Left lung (tissue), 10 donors: ENCODE results near the gene F10. TPM values are rescaled to one million over a fixed set of nuclear protein-coding genes. Genes with fewer than 3 reads are reported as not detected.

ENCODE experiments used
- ATAC-seq: fragments of 200-7000 bp; cut with Tn5 transposase; one replicate; pipeline ENCODE4 v1.9.1; 2020; ENCODE audit warnings: moderate library complexity
- DNase-seq, 4 donors: peaks; one replicate each; pipeline ENCODE4 v3.0.0-alpha.2; 2013 to 2020
- H3K27ac ChIP-seq, 2 donors: fragments of 200-600 bp; sonication (generic) in 1 of 2; one replicate each; pipeline versions ENCODE4 v1.5.0 to v1.8.0; 2020 to 2021
- H3K27me3 ChIP-seq, 2 donors: fragments of 200-600 bp; sonication (generic) in 1 of 2; one replicate each; pipeline versions ENCODE4 v1.5.0 to v1.8.0; 2020 to 2021
- H3K36me3 ChIP-seq, 2 donors: fragments of 200-600 bp; sonication (generic) in 1 of 2; one replicate each; pipeline versions ENCODE4 v1.5.0 to v1.8.0; 2020 to 2021
- H3K4me1 ChIP-seq, 2 donors: fragments of 200-600 bp; one replicate each; pipeline ENCODE4 v1.8.0; 2021
- H3K4me3 ChIP-seq, 2 donors: fragments of 200-600 bp; sonication (generic) in 1 of 2; one replicate each; pipeline versions ENCODE4 v1.5.0 to v1.8.0; 2020 to 2021; ENCODE audit warnings: mild to moderate bottlenecking in 1 of 2
- H3K9me3 ChIP-seq, 2 donors: fragments of 200-600 bp; sonication (generic) in 1 of 2; one replicate each; pipeline versions ENCODE4 v1.5.0 to v1.8.0; 2020 to 2021
- CTCF ChIP-seq, 2 donors: fragments of 200-600 bp; sonication (generic) in 1 of 2; IDR thresholded peaks; one replicate each; pipeline versions ENCODE4 v1.5.0 to v1.8.0; 2021; ENCODE audit warnings: antibody characterized with exemption in 2 of 2
- intact Hi-C, 2 donors: fragments of 100-400 bp; cut with DNase I; formaldehyde crosslinking; loops; one replicate each; pipeline versions ENCODE4 v1.11.2 to v1.14.2; 2022
- polyA plus RNA-seq, 6 donors: library from polyadenylated mRNA; unstranded; fragments of 120-200 nt; gene quantifications; one replicate each; pipeline ENCODE4 v1.2.1, GENCODE V29; 2013; ENCODE audit not compliant: insufficient read length in 6 of 6
- total RNA-seq, 2 donors: library from RNA; stranded (reverse); fragmentation: NEBNext Ultra II Directional; extraction: Animal tissue kit (Norgen Biotek cat#: 25700); gene quantifications; one replicate each; pipeline ENCODE4 v1.2.1, GENCODE V29; 2021
- donor health status: DM: no; HTN: yes; CAD: no.
- donor health status: DM: no; HTN: no; CAD: no.

The F10 gene
- total and polyA plus RNA-seq, 8 donors, result 6.2 to 21.8 (median 15.1) TPM

DNA sequence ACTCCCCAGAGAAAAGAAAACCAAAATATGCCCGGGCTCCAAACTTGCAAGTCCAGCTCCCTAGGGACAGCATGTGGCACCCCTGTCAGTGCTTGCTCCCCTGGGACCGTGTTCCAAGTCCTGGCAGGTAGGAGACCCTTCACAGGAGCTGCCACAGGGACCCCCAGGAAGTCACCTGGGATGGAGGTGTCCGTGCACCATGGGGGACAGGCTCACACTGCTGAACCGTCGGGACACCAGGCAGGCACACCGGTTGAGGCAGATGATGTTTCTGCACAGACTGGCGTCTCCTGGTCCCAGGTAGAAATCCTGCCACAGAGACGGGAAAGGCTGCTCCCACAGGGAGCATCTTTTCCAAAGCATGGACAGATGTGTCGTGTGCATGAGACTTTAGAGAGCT, 24.2 kb downstream of the F10 start:
- intact Hi-C loops, result no loop called here
- H3K4me1 ChIP-seq, result peaks cover 0 to 1% of the 10 kb centered on the region in 2 donors
- H3K4me3 ChIP-seq, result no peak overlapping the region
- H3K27ac ChIP-seq, result no peak overlapping the region
- H3K36me3 ChIP-seq, result no peaks in the 10 kb centered on the region
- peaks cover 0 to 7% of the 10 kb centered on the region in 2 donors for H3K27me3 ChIP-seq
- ATAC-seq (no peak), DNase-seq (no peak)
- no peak for TF ChIP-seq CTCF (IDR thresholded peaks at IDR 0.05)
- H3K9me3 ChIP-seq, result no peaks in the 10 kb centered on the region

GRCh38 chr13:113147206-113147605, 24.6 kb downstream of the F10 start:
- no peak overlapping the region for H3K27ac ChIP-seq
- peaks cover 2 to 6% of the 10 kb centered on the region in 2 donors for H3K4me1 ChIP-seq
- H3K27me3 ChIP-seq, result peaks cover 0 to 11% of the 10 kb centered on the region in 2 donors
- no peaks in the 10 kb centered on the region for H3K36me3 ChIP-seq
- ATAC-seq (no peak), DNase-seq (no peak)
- intact Hi-C loops, result no loop called here
- no peak overlapping the region for H3K4me3 ChIP-seq
- no peak for TF ChIP-seq CTCF (IDR thresholded peaks at IDR 0.05)
- H3K9me3 ChIP-seq, result no peaks in the 10 kb centered on the region

DNA sequence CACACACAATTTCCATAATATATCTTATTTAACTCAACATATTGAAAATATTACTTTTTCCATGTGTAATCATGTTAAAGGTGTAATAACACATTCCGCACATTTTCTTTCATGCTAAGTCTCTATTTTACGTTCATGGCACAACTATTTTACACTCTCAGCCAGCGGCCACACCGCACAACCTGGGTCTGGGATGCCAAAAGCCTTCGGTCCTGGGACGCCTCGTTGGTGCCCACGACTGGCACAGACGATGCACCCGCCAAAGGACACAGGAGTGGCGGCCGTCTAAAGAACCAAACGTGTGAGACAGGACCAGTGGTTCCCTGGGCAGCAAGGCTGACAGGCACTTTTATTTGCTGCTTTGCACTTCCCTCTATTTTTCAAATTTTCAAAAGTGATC, 25.8 kb downstream of the F10 start:
- H3K27ac ChIP-seq, result no peak overlapping the region
- intact Hi-C loops, result no loop called here
- H3K4me3 ChIP-seq, result no peak overlapping the region
- peaks cover 0 to 23% of the 10 kb centered on the region in 2 donors for H3K27me3 ChIP-seq
- H3K36me3 ChIP-seq, result no peaks in the 10 kb centered on the region
- no peaks in the 10 kb centered on the region for H3K9me3 ChIP-seq
- no peak for ATAC-seq
- no peak for DNase-seq
- peaks cover 11 to 18% of the 10 kb centered on the region in 2 donors for H3K4me1 ChIP-seq
- no peak for TF ChIP-seq CTCF (IDR thresholded peaks at IDR 0.05)

DNA sequence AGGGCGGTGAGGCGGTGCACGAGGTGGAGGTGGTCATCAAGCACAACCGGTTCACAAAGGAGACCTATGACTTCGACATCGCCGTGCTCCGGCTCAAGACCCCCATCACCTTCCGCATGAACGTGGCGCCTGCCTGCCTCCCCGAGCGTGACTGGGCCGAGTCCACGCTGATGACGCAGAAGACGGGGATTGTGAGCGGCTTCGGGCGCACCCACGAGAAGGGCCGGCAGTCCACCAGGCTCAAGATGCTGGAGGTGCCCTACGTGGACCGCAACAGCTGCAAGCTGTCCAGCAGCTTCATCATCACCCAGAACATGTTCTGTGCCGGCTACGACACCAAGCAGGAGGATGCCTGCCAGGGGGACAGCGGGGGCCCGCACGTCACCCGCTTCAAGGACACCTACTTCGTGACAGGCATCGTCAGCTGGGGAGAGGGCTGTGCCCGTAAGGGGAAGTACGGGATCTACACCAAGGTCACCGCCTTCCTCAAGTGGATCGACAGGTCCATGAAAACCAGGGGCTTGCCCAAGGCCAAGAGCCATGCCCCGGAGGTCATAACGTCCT, 26.4 kb downstream of the F10 start:
- Histone ChIP-seq H3K4me3 (no peak overlapping the region), H3K9me3 (no peaks in the 10 kb centered on the region), H3K4me1 (peaks cover 13 to 21% of the 10 kb centered on the region in 2 donors), H3K36me3 (no peaks in the 10 kb centered on the region), H3K27me3 (peaks cover 0 to 25% of the 10 kb centered on the region in 2 donors), H3K27ac (no peak overlapping the region)
- ATAC-seq (no peak), DNase-seq (no peak)
- TF ChIP-seq CTCF (IDR thresholded peaks at IDR 0.05), result no peak
- intact Hi-C loops, result no loop called here

DNA sequence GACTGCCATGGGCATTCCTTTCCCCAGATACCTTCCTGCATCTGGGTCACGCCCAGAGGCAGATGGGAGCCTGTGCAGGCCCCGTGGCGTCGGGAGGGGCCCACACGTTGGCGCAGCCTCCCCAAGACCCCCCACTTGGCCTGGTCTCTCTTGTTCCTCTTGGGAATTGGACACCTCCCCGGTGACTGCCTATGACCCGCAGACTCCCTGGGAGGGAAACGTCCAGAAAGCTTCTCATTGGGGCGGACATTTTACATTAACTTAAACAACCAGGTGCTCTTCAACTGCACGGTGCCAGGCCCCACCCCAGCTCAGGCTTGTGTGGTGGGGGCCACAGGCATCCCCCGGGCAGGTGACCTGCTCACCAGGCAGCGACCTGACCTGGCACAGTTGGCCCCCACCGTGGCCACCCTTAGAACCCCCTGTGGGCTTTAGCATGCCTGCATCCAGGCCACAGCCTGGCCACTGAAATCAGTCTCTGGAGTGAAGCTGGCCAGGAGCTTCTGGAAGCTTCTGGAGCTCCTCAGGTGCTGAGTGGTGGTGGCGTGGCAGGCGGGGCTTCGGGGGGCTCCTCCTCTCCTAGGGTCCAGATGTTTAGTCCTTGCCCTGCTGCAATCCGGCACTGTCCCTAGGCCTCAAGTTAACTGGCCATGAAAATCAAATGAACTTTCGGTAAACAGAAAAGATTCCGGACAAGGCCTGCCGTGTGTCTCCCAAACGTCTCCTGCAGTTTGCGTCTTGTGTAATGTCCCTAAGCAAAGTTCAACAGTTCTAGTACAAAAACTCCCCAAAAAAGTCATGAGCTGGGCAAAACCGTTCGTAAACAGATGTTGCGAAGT, 27.3 kb downstream of the F10 start:
- no peak for TF ChIP-seq CTCF (IDR thresholded peaks at IDR 0.05)
- no peak overlapping the region for H3K27ac ChIP-seq

More for the DNA sequence above, 27.3 kb downstream of the F10 start:
- H3K4me3 ChIP-seq, result no peak overlapping the region
- H3K36me3 ChIP-seq, result no peaks in the 10 kb centered on the region
- H3K9me3 ChIP-seq, result no peaks in the 10 kb centered on the region
- peaks cover 13 to 26% of the 10 kb centered on the region in 2 donors for H3K4me1 ChIP-seq
- H3K27me3 ChIP-seq, result peaks cover 0 to 25% of the 10 kb centered on the region in 2 donors
- no peak for DNase-seq
- ATAC-seq, result no peak
- intact Hi-C loops, result no loop called here
